Stimulated activated CD8-positive, alpha-beta memory T cell treated with anti-CD3 and anti-CD28 coated beads, Interleukin-4, amount 100 ng/mL, for 24 hours (primary cell): Measurements from ENCODE around the gene MARS2.
A peak's percentile ranks its signal among the peaks of the same experiment; 100 is the strongest.
"Not testable (repeated sequence)": the region's sequence is repeated elsewhere in the genome, so short reads cannot be mapped to it uniquely, and the experiment has no call there.

Experiments used
- DNase-seq: peaks from one replicate; pipeline ENCODE4 v3.0.0-alpha.2; 2020; ENCODE audit warnings: low read depth

Gene MARS2

DNA sequence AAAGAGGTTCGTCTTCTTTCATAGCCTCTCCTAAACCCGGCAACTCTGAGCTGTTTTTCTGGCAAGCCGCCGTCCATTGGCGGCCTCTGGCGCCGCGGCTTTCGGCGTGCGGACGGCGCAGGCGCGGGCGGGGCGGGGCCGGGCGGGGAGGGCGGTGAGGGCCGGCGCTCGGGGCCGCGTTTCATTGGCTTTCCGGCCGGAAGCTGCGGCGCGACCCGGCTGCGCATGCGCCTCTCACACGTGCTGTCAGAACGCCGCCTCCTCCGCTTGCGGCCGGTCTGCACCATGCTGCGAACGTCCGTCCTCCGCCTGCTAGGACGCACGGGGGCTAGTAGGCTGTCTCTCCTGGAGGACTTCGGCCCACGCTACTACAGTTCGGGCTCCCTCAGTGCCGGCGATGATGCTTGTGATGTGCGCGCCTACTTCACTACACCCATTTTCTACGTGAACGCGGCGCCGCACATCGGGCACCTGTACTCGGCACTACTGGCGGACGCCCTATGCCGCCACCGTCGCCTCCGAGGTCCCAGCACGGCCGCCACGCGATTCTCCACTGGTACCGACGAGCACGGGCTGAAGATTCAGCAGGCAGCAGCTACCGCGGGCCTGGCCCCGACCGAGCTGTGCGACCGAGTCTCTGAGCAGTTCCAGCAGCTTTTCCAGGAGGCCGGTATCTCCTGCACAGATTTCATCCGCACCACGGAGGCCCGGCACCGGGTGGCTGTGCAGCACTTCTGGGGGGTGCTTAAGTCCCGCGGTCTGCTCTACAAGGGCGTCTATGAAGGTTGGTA, at the start of gene MARS2:
MARS2 (plus strand) TSS at position 249 of the 791 bp plus-strand sequence; CDS start at position 286, 37 bp downstream.
- DNase-seq = peak; percentile 90

- DNase-seq = no peak
These were observed 47.6 kb upstream of the MARS2 start for GRCh38 chr2:197657562-197657961.

- DNase-seq = no peak
These were observed 43.5 kb upstream of the MARS2 start for GRCh38 chr2:197661626-197662025.

GRCh38 chr2:197666277-197666676, 38.9 kb upstream of the MARS2 start:
- DNase-seq = no peak

GRCh38 chr2:197668296-197668695, 36.9 kb upstream of the MARS2 start:
- no peak for DNase-seq

DNA sequence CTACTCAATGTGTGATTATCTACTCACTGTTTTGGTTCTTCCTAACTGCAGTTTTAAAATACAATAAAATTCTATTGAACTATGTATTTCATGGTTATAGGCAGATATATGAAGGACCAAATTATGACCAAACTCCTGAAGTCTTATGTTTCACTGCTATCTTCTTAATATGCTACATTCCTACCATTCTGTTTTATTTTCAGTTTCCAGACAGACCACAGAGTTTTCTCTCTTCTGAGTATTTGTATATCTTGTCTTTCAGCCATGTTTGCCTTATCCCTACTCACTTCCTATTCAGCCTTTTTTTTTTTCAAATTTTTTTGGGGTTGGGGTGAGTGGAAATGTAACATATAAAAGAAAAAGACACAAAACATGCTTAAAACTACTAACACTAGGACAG, 36.1 kb upstream of the MARS2 start:
- DNase-seq = no peak

GRCh38 chr2:197672371-197672893, 32.7 kb upstream of the MARS2 start:
- no peak for DNase-seq

- no peak for DNase-seq
These were observed 32.1 kb upstream of the MARS2 start for GRCh38 chr2:197673106-197673505.

DNA sequence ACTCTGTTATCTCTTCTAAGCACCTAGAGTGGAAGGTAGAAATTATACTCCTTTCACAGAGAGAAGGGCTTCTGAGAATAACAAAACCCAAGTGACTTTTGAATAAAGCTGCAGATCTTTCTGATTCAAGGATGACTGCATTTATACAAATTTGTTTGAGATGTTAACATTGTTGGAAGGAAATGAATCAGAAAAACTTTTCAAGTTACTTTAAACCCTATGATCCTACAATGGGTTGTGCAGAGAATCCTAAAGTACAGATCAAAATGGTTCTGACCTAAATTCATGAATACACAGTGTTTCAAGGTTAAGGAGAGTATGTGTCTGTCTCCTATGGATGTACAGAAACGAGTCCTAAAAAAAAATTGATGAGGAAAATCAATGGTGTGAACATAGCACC, 31.6 kb upstream of the MARS2 start:
- no peak for DNase-seq

DNA sequence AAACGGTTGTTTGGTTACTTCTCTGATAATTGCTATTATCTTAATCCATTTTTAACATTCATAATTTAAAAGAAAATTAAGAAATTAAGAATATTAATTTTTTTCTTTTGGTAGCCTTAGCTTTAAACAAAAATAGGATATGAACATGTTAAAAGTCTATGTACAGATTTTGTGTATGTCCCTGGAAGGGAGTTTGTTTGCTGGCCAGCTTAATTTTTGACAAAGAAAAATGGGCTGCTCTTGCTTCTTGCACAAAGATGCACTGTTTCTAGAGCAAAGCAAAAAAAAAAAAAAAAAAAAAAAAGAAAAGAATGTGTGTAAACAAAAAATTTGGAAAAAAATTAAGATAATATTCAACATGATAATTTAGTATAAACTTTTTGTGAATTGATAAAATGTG, 31.1 kb upstream of the MARS2 start:
- DNase-seq = no peak

DNA sequence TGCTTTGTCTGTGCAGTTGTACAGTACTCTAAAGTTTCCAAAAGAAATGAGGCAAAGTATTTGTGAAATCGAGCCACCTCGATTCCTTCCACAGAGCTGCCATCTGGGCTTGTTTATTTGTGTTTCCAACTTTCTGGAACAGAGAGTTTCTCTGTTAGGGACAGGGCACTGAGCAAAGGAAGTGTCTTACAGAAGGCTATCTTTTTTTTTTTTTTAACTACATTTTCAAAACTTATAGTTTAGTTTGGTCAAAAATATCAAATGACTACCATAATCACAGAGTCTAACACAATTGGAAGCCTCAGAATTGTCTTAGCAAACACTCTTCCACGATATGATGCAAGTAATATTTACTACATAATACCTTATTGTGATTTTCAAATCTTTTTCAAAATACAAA, 30.6 kb upstream of the MARS2 start:
- no peak for DNase-seq

DNA sequence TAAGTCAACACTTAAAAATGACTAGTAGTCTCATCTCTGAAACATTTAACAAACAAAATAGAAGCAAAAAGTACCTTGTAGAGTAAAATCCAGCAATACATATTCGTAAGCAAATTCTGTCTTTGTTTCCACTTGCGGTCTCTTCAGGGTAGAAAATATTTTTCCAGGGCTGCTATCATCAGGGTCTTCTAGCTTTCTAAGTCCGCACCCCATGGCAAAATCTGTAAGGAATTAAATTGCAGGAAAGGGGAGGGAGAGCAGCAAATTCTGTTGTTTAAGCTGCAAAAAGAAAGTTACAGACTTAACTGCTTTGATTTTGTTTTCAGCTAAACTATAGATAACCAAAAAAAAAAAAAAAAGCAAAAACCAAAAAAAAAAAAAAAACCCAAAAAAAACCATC, 29.9 kb upstream of the MARS2 start, which contains the start of gene RFTN2:
RFTN2 (minus strand) TSS at position 342 of the 400 bp plus-strand sequence; CDS start at position 213, 129 bp downstream.
- no peak for DNase-seq

- DNase-seq = no peak
These were observed 29.4 kb upstream of the MARS2 start for GRCh38 chr2:197675711-197676188.

DNA sequence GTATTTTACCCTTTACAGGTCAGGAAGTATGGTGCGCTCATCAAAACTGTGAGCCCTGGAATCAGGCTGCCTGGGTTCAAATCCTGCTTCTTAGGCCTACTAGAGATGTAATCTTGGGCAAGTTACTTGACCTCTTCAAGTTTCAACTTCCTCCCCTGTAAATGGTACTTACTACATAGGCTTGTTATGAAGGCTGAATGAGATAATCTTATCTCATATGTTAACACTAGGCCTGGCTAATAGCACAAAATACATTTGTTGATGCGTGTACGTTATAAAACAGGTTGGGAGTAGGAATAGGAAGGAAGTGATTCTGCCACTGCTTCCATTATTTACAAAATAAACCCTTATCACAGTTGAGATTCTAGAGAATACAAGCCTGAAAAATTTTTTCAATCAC, 28.1 kb upstream of the MARS2 start:
- DNase-seq = no peak

DNA sequence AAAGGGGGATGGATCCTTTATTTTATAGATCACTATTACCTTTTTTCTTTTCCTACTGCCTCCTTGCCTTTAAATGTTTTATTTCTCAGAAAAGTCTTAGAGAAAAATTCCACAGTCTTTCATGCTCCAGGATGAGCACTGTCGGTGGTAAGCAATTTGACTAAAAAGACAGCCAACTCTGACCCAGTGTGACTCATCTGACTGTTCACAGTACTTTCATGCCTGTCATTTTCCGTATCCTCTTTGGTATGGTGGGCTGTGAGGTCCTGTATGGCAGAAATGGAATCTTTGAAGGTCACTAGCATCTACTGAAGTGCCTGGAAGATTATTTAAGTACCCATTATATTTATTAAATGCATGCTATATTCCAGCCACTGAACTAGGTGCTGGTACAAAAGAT, 27.7 kb upstream of the MARS2 start:
- no peak for DNase-seq

- DNase-seq = not testable (repeated sequence)
These were observed 10.0 kb upstream of the MARS2 start for GRCh38 chr2:197695206-197695605.

DNA sequence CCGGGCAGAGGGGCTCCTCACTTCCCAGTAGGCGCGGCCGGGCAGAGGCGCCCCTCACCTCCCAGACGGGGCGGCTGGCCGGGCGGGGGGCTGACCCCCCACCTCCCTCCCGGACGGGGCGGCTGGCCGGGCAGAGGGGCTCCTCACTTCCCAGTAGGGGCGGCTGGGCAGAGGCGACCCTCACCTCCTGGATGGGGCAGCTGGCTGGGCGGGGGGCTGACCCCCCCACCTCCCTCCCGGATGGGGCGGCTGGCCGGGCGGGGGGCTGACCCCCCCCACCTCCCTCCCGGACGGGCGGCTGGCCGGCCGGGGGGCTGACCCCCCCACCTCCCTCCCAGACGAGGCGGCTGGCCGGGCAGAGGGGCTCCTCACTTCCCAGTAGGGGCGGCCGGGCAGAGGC, 9.2 kb upstream of the MARS2 start:
- DNase-seq = not testable (repeated sequence)

- not testable (repeated sequence) for DNase-seq
These were observed 8.6 kb upstream of the MARS2 start for GRCh38 chr2:197696571-197696970.

- DNase-seq = not testable (repeated sequence)
These were observed 5.4 kb upstream of the MARS2 start for GRCh38 chr2:197699724-197700123.

DNA sequence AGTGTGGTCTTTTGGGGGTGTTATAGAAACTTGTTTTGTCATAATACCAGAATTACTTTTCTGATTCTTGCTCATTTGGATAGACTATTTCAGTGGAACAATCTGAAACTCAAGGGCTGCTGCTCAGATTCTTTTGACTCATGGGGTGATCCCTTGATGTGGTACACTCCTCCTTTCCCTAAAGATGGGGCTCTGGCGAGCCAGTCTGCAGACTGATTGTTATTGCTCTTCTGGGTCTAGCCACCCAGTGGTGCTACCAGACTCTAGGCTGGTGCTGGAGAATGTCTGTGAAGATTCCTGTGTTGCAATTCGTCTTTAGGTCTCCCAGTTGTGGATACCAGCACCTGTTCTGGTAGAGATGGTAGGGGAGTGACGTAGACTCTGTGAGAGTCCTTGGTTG, 4.2 kb upstream of the MARS2 start:
- DNase-seq = no peak

DNA sequence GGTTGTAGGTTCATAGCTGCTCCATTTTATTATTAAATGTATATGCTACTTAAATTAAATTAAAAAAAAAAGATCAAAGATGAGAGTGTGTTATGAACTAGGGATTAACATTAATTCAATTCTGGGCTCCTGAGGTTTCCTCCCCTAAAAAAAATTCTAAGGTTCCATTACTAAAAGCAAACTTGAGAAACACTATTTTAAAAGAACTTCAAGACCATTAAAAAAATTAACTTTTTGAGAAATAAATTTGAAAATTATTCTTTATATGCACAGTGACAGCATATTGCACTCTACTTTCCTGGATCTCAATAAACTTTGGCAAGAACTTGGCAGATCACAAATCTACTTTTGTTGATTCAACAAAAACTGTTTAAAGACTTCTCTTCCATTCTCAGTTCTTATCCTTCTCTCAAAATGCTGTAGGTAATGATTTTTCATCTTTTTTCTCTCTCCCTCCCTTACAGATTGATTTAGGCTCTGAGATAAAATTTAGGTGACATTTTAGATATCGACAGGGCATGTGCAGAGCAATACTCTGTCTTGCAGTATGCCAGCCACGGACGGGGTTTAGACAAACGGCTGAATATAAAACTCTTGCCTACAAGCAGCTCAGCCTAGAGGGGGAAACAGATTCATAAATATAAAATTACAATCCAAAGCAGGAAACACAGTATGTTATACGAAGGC, 592 bp upstream of the MARS2 start:
- DNase-seq = no peak

DNA sequence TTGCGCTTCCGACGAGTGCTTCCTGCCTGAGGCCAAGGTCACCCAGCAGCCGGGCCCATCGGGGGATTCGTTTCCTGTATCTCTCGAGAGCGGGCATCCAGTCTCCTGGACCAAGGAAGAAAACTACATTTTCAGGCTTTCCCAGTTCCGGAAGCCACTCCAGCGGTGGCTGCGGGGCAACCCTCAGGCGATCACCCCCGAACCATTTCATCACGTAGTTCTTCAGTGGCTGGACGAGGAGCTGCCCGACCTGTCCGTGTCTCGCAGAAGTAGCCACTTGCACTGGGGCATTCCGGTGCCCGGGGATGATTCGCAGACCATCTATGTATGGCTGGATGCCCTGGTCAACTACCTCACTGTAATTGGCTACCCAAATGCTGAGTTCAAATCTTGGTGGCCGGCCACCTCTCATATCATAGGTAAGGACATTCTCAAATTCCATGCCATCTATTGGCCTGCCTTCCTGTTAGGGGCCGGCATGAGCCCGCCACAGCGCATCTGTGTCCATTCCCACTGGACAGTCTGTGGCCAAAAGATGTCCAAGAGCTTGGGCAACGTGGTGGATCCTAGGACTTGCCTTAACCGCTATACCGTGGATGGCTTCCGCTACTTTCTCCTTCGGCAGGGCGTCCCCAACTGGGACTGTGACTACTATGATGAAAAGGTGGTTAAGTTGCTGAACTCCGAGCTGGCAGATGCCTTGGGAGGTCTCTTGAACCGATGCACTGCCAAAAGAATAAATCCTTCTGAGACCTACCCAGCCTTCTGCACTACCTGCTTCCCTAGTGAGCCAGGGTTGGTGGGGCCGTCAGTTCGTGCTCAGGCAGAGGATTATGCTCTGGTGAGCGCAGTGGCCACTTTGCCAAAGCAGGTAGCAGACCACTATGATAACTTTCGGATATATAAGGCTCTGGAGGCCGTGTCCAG, 1.0 kb downstream of the MARS2 start:
- no peak for DNase-seq
